ENCODE data around the gene SRGN. TPM values are rescaled to one million over a fixed set of nuclear protein-coding genes. Genes with fewer than 3 reads are reported as not detected.
"Not testable (repeated sequence)": the region's sequence is repeated elsewhere in the genome, so short reads cannot be mapped to it uniquely, and the experiment has no call there.

The SRGN gene
- total and polyA plus RNA-seq, 12 donors, result 16.5 to 156 (median 98.4) TPM

GRCh38 chr10:69139961-69140360 lies 52.1 kb downstream of the SRGN start:
- Histone ChIP-seq H3K27ac (peak overlapping the region in 3 of 5 donors; percentile 44 to 77 (median 73)), H3K4me3 (no peak overlapping the region), H3K36me3 (replicated peaks in 1 of 2) (peaks cover 0 to 10% of the 10 kb centered on the region in 2 donors), H3K4me1 (replicated peaks in 1 of 2) (peaks cover 13 to 28% of the 10 kb centered on the region in 2 donors), H3K9me3 (replicated peaks in 1 of 3) (no peaks in the 10 kb centered on the region), H3K27me3 (no peaks in the 10 kb centered on the region)
- TF ChIP-seq POLR2A (IDR thresholded peaks at IDR 0.05) (no peak), CTCF (IDR thresholded peaks at IDR 0.05) (no peak)
- intact Hi-C loops (cut with DNase I), result no loop called here
- WGBS, 4 donors, result 38 to 50% (median 48%) methylated on average over 2 of the region's 2 CpGs
- DNase-seq, result peak; percentile 42 to 77 (median 67)

DNA sequence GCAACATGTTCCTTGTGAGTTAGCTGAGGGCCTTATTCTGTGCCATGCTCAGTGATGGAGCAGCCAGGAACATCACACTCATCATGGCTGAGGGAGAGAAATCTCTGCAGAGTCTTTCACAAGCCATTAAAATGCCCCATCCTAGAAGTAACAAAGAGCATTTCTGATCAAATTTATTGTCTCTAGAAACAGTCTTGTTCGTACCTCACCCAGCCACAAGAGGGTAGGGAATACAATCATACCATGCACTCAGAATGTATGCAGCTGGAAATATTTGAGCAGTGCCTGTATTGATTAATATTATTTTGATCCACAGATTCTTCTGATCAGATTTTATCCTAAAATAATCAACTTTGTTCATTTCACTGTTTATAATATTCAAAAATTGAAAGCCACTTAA lies 53.4 kb downstream of the SRGN start:
- intact Hi-C loops (cut with DNase I), result no loop called here
- Histone ChIP-seq H3K9me3 (replicated peaks in 1 of 3) (no peaks in the 10 kb centered on the region), H3K4me1 (replicated peaks in 1 of 2) (peaks cover 13 to 28% of the 10 kb centered on the region in 2 donors), H3K4me3 (no peak overlapping the region), H3K27ac (peak overlapping the region in 2 of 5 donors; percentile 16 to 44), H3K36me3 (replicated peaks in 1 of 2) (peaks cover 0 to 7% of the 10 kb centered on the region in 2 donors), H3K27me3 (no peaks in the 10 kb centered on the region)
- WGBS, 4 donors, result 63 to 82% (median 70%) methylated on average over 1 of the region's 1 CpG
- no peak for TF ChIP-seq CTCF (IDR thresholded peaks at IDR 0.05)
- TF ChIP-seq POLR2A (IDR thresholded peaks at IDR 0.05), result no peak
- no peak for DNase-seq

- DNase-seq; H3K27ac ChIP-seq; H3K9me3 ChIP-seq (replicated peaks in 1 of 3); intact Hi-C loops (cut with DNase I); H3K36me3 ChIP-seq (replicated peaks in 1 of 2); H3K27me3 ChIP-seq; H3K4me3 ChIP-seq: not testable (repeated sequence)
- 93 to 100% (median 97%) methylated on average over 3 of the region's 3 CpGs for WGBS, 4 donors
- peaks cover 13 to 34% of the 10 kb centered on the region in 2 donors for H3K4me1 ChIP-seq (replicated peaks in 1 of 2)
Observed at GRCh38 chr10:69142074-69142473, 54.2 kb downstream of the SRGN start.

DNA sequence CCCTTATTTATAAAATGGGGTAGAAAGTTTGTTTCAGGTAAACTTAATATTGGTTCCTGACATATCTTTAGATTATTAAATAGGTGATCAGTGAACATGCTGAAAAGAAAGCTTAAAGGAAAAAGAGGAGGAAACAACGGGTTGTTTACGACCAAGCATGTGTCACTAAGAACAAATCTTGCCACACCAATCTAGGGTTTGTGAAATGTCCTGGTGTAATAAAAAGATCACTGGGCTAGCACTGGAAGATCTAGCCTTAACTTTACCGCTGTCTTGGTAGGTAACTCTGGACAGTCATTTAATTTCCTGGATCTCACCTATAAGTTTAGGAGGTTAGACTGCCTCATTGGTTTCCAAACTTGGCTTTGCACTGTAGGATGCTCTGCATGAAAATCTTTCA lies 55.1 kb downstream of the SRGN start:
- Histone ChIP-seq H3K4me3 (no peak overlapping the region), H3K27ac (peak overlapping the region in 1 of 5 donors; percentile 5), H3K27me3 (no peaks in the 10 kb centered on the region), H3K4me1 (replicated peaks in 1 of 2) (peaks cover 13 to 34% of the 10 kb centered on the region in 2 donors), H3K36me3 (replicated peaks in 1 of 2) (no peaks in the 10 kb centered on the region), H3K9me3 (replicated peaks in 1 of 3) (no peaks in the 10 kb centered on the region)
- 59 to 80% (median 62%) methylated on average over 3 of the region's 3 CpGs for WGBS, 4 donors
- intact Hi-C loops (cut with DNase I), result no loop called here
- DNase-seq, result no peak
- no peak for TF ChIP-seq POLR2A (IDR thresholded peaks at IDR 0.05)
- TF ChIP-seq CTCF (IDR thresholded peaks at IDR 0.05), result no peak

DNA sequence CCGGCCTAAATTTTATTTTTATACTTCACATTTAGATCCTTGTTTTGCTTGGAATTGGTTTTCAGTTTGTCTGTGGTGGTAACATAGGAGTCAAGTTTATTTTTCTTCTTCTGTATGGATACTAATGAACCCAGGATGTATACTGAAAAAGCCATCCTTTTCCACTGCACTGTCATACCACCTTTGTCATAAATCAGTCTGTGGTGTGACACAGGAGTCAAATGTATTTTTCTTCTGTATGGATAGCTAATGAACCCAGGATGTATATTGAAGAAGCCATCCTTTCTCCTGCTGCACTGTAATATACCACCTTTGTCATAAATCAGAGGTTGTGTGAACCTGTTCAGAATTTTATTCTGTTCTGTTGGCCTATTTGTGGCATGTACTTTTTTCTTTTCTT lies 57.4 kb downstream of the SRGN start:
- DNase-seq, result no peak
- TF ChIP-seq CTCF (IDR thresholded peaks at IDR 0.05) (no peak), POLR2A (IDR thresholded peaks at IDR 0.05) (no peak)
- H3K36me3 ChIP-seq (replicated peaks in 1 of 2), result no peaks in the 10 kb centered on the region
- no peak overlapping the region for H3K4me3 ChIP-seq
- no peaks in the 10 kb centered on the region for H3K27me3 ChIP-seq
- H3K9me3 ChIP-seq (replicated peaks in 1 of 3), result no peaks in the 10 kb centered on the region
- intact Hi-C loops (cut with DNase I), result no loop called here
- WGBS, 4 donors, result 93 to 100% (median 96%) methylated on average over 1 of the region's 1 CpG
- peaks cover 2 to 13% of the 10 kb centered on the region in 2 donors for H3K4me1 ChIP-seq (replicated peaks in 1 of 2)
- no peak overlapping the region for H3K27ac ChIP-seq

Measured in adrenal gland (tissue), 12 donors.